HEK293 (cell line): ENCODE data around the gene TMEM212.

ENCODE experiments used
- ATF2 ChIP-seq: fragments of 450-650 bp; formaldehyde crosslinking; IDR thresholded peaks from 2 replicates; pipeline ENCODE4 v1.5.1; 2016; ENCODE audit warnings: missing biosample characterization, missing genetic modification characterization, low read depth
- GFI1B ChIP-seq: fragments of 450-650 bp; formaldehyde crosslinking; IDR thresholded peaks from 2 replicates; pipeline ENCODE4 v1.5.1; 2016; ENCODE audit warnings: missing biosample characterization, missing genetic modification characterization
- GLIS1 ChIP-seq: fragments of 450-650 bp; formaldehyde crosslinking; IDR thresholded peaks from 2 replicates; pipeline ENCODE4 v1.5.1; 2016; ENCODE audit warnings: missing biosample characterization, missing genetic modification characterization
- GLIS2 ChIP-seq: fragments of 450-650 bp; formaldehyde crosslinking; IDR thresholded peaks from 2 replicates; pipeline ENCODE4 v1.5.1; 2016; ENCODE audit warnings: missing biosample characterization, missing genetic modification characterization
- KLF10 ChIP-seq: fragments of 450-650 bp; IDR thresholded peaks from 2 replicates; pipeline ENCODE4 v1.5.1; 2018; ENCODE audit warnings: missing biosample characterization, mild to moderate bottlenecking, missing genetic modification characterization
- KLF7 ChIP-seq: fragments of 450-650 bp; formaldehyde crosslinking; IDR thresholded peaks from 2 replicates; pipeline ENCODE4 v1.5.1; 2016; ENCODE audit warnings: missing biosample characterization, missing genetic modification characterization, borderline replicate concordance
- KLF9 ChIP-seq: fragments of 450-650 bp; formaldehyde crosslinking; IDR thresholded peaks from 2 replicates; pipeline ENCODE4 v1.5.1; 2016; ENCODE audit warnings: missing biosample characterization, missing genetic modification characterization, low read depth
- MZF1 ChIP-seq: fragments of 450-650 bp; formaldehyde crosslinking; IDR thresholded peaks from 2 replicates; pipeline ENCODE4 v1.5.1; 2017; ENCODE audit warnings: missing biosample characterization, missing genetic modification characterization, borderline replicate concordance
- SP3 ChIP-seq: fragments of 450-650 bp; formaldehyde crosslinking; IDR thresholded peaks from 2 replicates; pipeline ENCODE4 v1.5.1; 2016; ENCODE audit warnings: missing biosample characterization, missing genetic modification characterization
- WT1 ChIP-seq: fragments of 450-650 bp; formaldehyde crosslinking; IDR thresholded peaks from 2 replicates; pipeline ENCODE4 v1.5.1; 2016; ENCODE audit warnings: missing biosample characterization, missing genetic modification characterization
- ZBTB11 ChIP-seq: fragments of 450-650 bp; formaldehyde crosslinking; conservative IDR thresholded peaks from 2 replicates; pipeline ENCODE4 v1.5.1; 2016; ENCODE audit warnings: low read depth, missing biosample characterization, missing genetic modification characterization
- ZBTB17 ChIP-seq: fragments of 450-650 bp; formaldehyde crosslinking; IDR thresholded peaks from 2 replicates; pipeline ENCODE4 v1.5.1; 2016; ENCODE audit warnings: missing biosample characterization, missing genetic modification characterization
- ZBTB20 ChIP-seq: fragments of 450-650 bp; formaldehyde crosslinking; IDR thresholded peaks from 2 replicates; pipeline ENCODE4 v1.5.1; 2016; ENCODE audit warnings: missing biosample characterization, missing genetic modification characterization
- ZBTB48 ChIP-seq: fragments of 450-650 bp; formaldehyde crosslinking; IDR thresholded peaks from 2 replicates; pipeline ENCODE4 v1.5.1; 2016; ENCODE audit warnings: missing biosample characterization, missing genetic modification characterization
- ZEB2 ChIP-seq: fragments of 450-650 bp; formaldehyde crosslinking; IDR thresholded peaks from 2 replicates; pipeline ENCODE4 v1.5.1; 2016; ENCODE audit warnings: missing biosample characterization, missing genetic modification characterization
- ZFP41 ChIP-seq: fragments of 450-650 bp; formaldehyde crosslinking; IDR thresholded peaks from 2 replicates; pipeline ENCODE4 v1.5.1; 2016; ENCODE audit warnings: missing biosample characterization, missing genetic modification characterization, borderline replicate concordance
- ZNF10 ChIP-seq: fragments of 450-650 bp; formaldehyde crosslinking; IDR thresholded peaks from 2 replicates; pipeline ENCODE4 v1.5.1; 2017; ENCODE audit warnings: missing biosample characterization, missing genetic modification characterization
- ZNF174 ChIP-seq: fragments of 450-650 bp; formaldehyde crosslinking; IDR thresholded peaks from 2 replicates; pipeline ENCODE4 v1.5.0; 2017; ENCODE audit warnings: missing biosample characterization, mild to moderate bottlenecking, missing genetic modification characterization
- ZNF335 ChIP-seq: fragments of 450-650 bp; formaldehyde crosslinking; conservative IDR thresholded peaks from 2 replicates; pipeline ENCODE4 v1.5.1; 2016; ENCODE audit warnings: missing biosample characterization, missing genetic modification characterization
- ZNF391 ChIP-seq: fragments of 450-650 bp; formaldehyde crosslinking; IDR thresholded peaks from 2 replicates; pipeline ENCODE4 v1.5.1; 2016; ENCODE audit warnings: low read depth, missing biosample characterization, missing genetic modification characterization, borderline replicate concordance
- ZNF423 ChIP-seq: fragments of 450-650 bp; formaldehyde crosslinking; IDR thresholded peaks from 2 replicates; pipeline ENCODE4 v1.5.1; 2016; ENCODE audit warnings: missing biosample characterization, missing genetic modification characterization
- ZNF426 ChIP-seq: fragments of 450-650 bp; formaldehyde crosslinking; IDR thresholded peaks from 2 replicates; pipeline ENCODE4 v1.5.1; 2017; ENCODE audit warnings: missing biosample characterization, missing genetic modification characterization, mild to moderate bottlenecking, inconsistent platforms, moderate library complexity
- ZNF513 ChIP-seq: fragments of 450-650 bp; IDR thresholded peaks from 2 replicates; pipeline ENCODE4 v1.5.1; 2018; ENCODE audit warnings: missing biosample characterization, missing genetic modification characterization
- ZNF561 ChIP-seq: fragments of 450-650 bp; IDR thresholded peaks from 2 replicates; pipeline ENCODE4 v1.5.1; 2018; ENCODE audit warnings: missing biosample characterization, missing genetic modification characterization, borderline replicate concordance
- ZNF596 ChIP-seq: fragments of 450-650 bp; IDR thresholded peaks from 2 replicates; pipeline ENCODE4 v1.5.0; 2018; ENCODE audit warnings: missing biosample characterization, mild to moderate bottlenecking, missing genetic modification characterization, moderate library complexity
- ZNF610 ChIP-seq: fragments of 450-650 bp; formaldehyde crosslinking; IDR thresholded peaks from 2 replicates; pipeline ENCODE4 v1.5.1; 2016; ENCODE audit warnings: missing biosample characterization, missing genetic modification characterization, borderline replicate concordance
- ZNF660 ChIP-seq: fragments of 450-650 bp; IDR thresholded peaks from 2 replicates; pipeline ENCODE4 v1.5.1; 2018; ENCODE audit warnings: missing biosample characterization, mild to moderate bottlenecking, missing genetic modification characterization
- ZNF692 ChIP-seq: fragments of 450-650 bp; formaldehyde crosslinking; IDR thresholded peaks from 2 replicates; pipeline ENCODE4 v1.5.1; 2016; ENCODE audit warnings: missing biosample characterization, missing genetic modification characterization
- ZSCAN16 ChIP-seq: fragments of 450-650 bp; formaldehyde crosslinking; IDR thresholded peaks from 2 replicates; pipeline ENCODE4 v1.5.1; 2016; ENCODE audit warnings: missing biosample characterization, missing genetic modification characterization
- ZSCAN23 ChIP-seq: fragments of 450-650 bp; formaldehyde crosslinking; IDR thresholded peaks from 2 replicates; pipeline ENCODE4 v1.5.1; 2016; ENCODE audit warnings: missing biosample characterization, missing genetic modification characterization
- ZXDB ChIP-seq: fragments of 450-650 bp; formaldehyde crosslinking; IDR thresholded peaks from 2 replicates; pipeline ENCODE4 v1.5.1; 2016; ENCODE audit warnings: missing biosample characterization, missing genetic modification characterization

Gene TMEM212

GRCh38 chr3:171809861-171810628 is 33.1 kb upstream of the TMEM212 start, which contains the start of gene PLD1 (continued):
- TF ChIP-seq ZXDB (tag by site-specific recombination) (peak; percentile 74), ZEB2 (tag by site-specific recombination) (peak; percentile 98), KLF10 (peak; percentile 31; the same call in 1 of the 2 replicates), ZNF391 (tag by site-specific recombination) (0 out of 2 replicates have a peak, but pooled peaks have one; percentile 12), KLF9 (tag by site-specific recombination) (peak; percentile 67), ZBTB20 (tag by site-specific recombination) (peak; percentile 67; the same call in 1 of the 2 replicates), ZNF513 (tag by site-specific recombination) (no peak), ATF2 (tag by site-specific recombination) (no peak), ZNF692 (peak; percentile 48; the same call in 1 of the 2 replicates), WT1 (tag by site-specific recombination) (peak; percentile 69), ZNF10 (0 out of 2 replicates have a peak, but pooled peaks have one; percentile 29), ZNF335 (tag by site-specific recombination) (peak; percentile 77; the same call in 1 of the 2 replicates), MZF1 (tag by site-specific recombination) (peak; percentile 86), ZNF426 (tag by site-specific recombination) (no peak), KLF7 (tag by site-specific recombination) (peak; percentile 26; the same call in 1 of the 2 replicates), GLIS2 (tag by site-specific recombination) (peak; percentile 97), GLIS1 (peak; percentile 83), ZSCAN23 (tag by site-specific recombination) (no peak), ZBTB11 (tag by site-specific recombination) (peak; percentile 13; the same call in 1 of the 2 replicates), ZNF596 (tag by site-specific recombination) (0 out of 2 replicates have a peak, but pooled peaks have one; percentile 55), ZNF423 (tag by site-specific recombination) (peak; percentile 99), ZBTB17 (tag by site-specific recombination) (peak; percentile 97), GFI1B (tag by site-specific recombination) (no peak), ZFP41 (tag by site-specific recombination) (no peak), ZNF561 (tag by site-specific recombination) (peak; percentile 89), ZBTB48 (tag by site-specific recombination) (peak; percentile 88), ZNF660 (peak; percentile 36; the same call in 1 of the 2 replicates), ZSCAN16 (0 out of 2 replicates have a peak, but pooled peaks have one; percentile 30), SP3 (tag by site-specific recombination) (peak; percentile 80), ZNF174 (tag by site-specific recombination) (no peak), ZNF610 (0 out of 2 replicates have a peak, but pooled peaks have one; percentile 43)
